ENCODE results near the gene RASGRF2. TPM values are rescaled to one million over a fixed set of nuclear protein-coding genes. Genes with fewer than 3 reads are reported as not detected.

The RASGRF2 gene
- total and polyA plus RNA-seq, 10 donors, result 0.74 to 13.9 (median 8.8) TPM

GRCh38 chr5:81183811-81184748 is 223.9 kb downstream of the RASGRF2 start:
- Histone ChIP-seq H3K27ac (no peak overlapping the region), H3K36me3 (peaks cover 0 to 10% (median 0%) of the 10 kb centered on the region in 6 donors), H3K4me1 (peaks cover 0 to 12% (median 0%) of the 10 kb centered on the region in 6 donors), H3K4me3 (no peak overlapping the region), H3K9me3 (no peaks in the 10 kb centered on the region), H3K27me3 (replicated peaks in 1 of 7) (no peaks in the 10 kb centered on the region)
- intact Hi-C loops (cut with DNase I; ENCODE audit: low total_unique reads), result no loop called here
- TF ChIP-seq POLR2A (IDR thresholded peaks at IDR 0.05) (no peak), POLR2AphosphoS5 (IDR thresholded peaks at IDR 0.05) (no peak), CTCF (IDR thresholded peaks at IDR 0.05 in 8 of 11, conservative IDR thresholded peaks at IDR 0.05 in 3 of 11) (no peak)
- DNase-seq, result no peak
- 87 to 90% (median 88%) methylated on average over 11 of the region's 11 CpGs for WGBS, 5 donors

GRCh38 chr5:81184749-81185110 is 224.6 kb downstream of the RASGRF2 start:
- no peak overlapping the region for H3K27ac ChIP-seq
- peaks cover 0 to 10% (median 0%) of the 10 kb centered on the region in 6 donors for H3K36me3 ChIP-seq
- no peak overlapping the region for H3K4me3 ChIP-seq
- intact Hi-C loops (cut with DNase I; ENCODE audit: low total_unique reads), result no loop called here
- H3K27me3 ChIP-seq (replicated peaks in 1 of 7), result no peaks in the 10 kb centered on the region
- no peak for DNase-seq
- 70 to 92% (median 88%) methylated on average over 6 of the region's 6 CpGs for WGBS, 5 donors
- no peaks in the 10 kb centered on the region for H3K9me3 ChIP-seq
- no peak for TF ChIP-seq POLR2AphosphoS5 (IDR thresholded peaks at IDR 0.05)
- TF ChIP-seq POLR2A (IDR thresholded peaks at IDR 0.05), result no peak
- TF ChIP-seq CTCF (IDR thresholded peaks at IDR 0.05 in 8 of 11, conservative IDR thresholded peaks at IDR 0.05 in 3 of 11), result no peak
- H3K4me1 ChIP-seq, result peaks cover 0 to 12% (median 0%) of the 10 kb centered on the region in 6 donors

GRCh38 chr5:81187885-81188284 is 227.7 kb downstream of the RASGRF2 start:
- WGBS, 5 donors, result 29 to 53% (median 35%) methylated on average over 6 of the region's 6 CpGs
- Histone ChIP-seq H3K9me3 (no peaks in the 10 kb centered on the region), H3K27me3 (replicated peaks in 1 of 7) (no peaks in the 10 kb centered on the region)

More at GRCh38 chr5:81187885-81188284, 227.7 kb downstream of the RASGRF2 start:
- Histone ChIP-seq H3K27ac (no peak overlapping the region), H3K36me3 (peaks cover 0 to 5% (median 0%) of the 10 kb centered on the region in 6 donors), H3K4me3 (no peak overlapping the region), H3K4me1 (no peaks in the 10 kb centered on the region)
- intact Hi-C loops (cut with DNase I; ENCODE audit: low total_unique reads), result no loop called here
- DNase-seq, result no peak
- TF ChIP-seq POLR2A (IDR thresholded peaks at IDR 0.05), result no peak
- no peak for TF ChIP-seq POLR2AphosphoS5 (IDR thresholded peaks at IDR 0.05)
- TF ChIP-seq CTCF (IDR thresholded peaks at IDR 0.05 in 8 of 11, conservative IDR thresholded peaks at IDR 0.05 in 3 of 11), result no peak

All from spleen (tissue), 11 donors.